GM21367 (cell line): ENCODE results near the gene DPYD.

Experiments
- ATAC-seq: cut with Tn5 transposase; IDR thresholded peaks from one replicate; pipeline ENCODE4 v1.9.1; 2021; ENCODE audit not compliant: unreplicated experiment

DPYD gene

DNA sequence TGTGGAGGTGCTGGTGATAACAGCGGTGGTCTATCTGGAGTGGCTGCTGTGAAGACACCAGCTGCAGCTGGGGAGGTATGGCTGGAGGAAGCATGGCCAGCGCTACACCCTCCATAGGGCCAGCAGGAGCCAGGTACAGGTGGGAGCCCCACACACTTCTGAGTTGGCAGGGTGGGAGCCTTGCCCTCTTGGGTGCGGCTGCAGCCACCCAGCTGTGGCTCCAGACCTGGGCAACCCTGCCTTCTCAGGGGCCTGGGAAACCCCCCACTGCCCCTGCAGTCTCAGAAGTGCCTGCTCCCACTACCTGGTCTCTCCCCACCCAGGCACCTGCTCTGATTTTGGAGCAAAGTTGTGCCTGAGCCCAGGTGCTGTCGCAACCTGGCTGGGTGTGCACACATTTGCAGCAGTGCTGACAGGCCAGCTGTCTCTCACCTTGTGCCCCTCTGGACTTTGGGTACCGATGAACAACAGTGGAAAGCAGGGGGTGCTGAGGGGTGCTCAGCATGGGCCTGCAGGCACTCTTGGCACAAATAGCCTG, 76.2 kb downstream of the DPYD start:
- no peak for ATAC-seq

DNA sequence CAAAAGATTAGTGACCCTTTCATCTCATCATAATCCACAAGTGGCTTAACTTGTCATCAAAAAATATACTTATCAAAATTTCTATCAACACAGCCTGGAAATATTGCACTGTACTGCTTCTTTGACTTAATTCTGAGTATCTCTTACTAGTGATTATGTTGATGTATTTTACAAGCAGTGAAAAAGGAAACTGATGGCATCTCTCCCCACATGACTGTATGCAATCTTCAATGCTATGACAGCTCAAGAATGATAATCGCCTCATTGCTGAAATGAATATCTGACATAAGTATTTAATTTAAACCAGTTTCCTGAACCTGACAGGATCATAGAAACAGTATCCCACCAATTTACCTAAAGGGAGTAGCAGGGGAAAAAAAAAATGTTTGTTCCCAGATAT, 79.5 kb downstream of the DPYD start:
- ATAC-seq, result no peak

DNA sequence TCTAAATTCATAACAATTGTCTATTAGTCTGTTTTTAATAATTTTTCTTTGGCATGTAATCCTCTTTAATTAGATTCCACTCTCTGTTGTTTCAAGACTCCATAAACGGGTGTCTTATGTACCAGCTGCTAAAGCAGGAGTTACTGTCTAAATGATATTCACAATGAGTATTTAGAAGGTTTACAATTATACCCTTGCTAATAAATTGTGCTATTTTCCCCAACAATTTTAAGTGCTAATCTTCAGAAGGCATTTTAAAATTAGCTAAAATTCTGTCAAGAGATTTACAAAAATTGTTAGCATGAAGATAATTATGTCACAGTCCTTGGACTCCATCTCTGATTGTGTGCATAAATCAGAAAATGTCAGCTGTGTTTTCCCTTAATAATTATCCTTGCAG, 83.7 kb downstream of the DPYD start:
- no peak for ATAC-seq

DNA sequence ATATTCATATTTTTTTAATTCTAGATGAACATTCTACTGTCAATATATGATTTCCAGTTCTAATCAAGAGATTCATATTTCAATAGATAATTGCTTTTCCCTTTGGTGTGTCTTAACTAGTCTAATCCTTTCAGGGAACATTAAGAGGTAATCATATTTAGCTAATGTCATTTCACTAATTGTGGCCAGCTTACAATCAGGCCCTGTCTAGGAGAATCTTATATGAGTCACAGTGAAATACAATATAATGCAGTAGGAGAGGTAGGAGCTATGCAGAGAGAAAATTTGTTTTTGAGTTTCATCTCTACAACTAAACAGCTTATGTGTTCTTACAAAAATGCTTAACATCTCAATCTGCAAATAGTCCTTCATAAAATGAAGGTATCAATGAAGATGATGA, 85.9 kb downstream of the DPYD start:
- ATAC-seq, result no peak

DNA sequence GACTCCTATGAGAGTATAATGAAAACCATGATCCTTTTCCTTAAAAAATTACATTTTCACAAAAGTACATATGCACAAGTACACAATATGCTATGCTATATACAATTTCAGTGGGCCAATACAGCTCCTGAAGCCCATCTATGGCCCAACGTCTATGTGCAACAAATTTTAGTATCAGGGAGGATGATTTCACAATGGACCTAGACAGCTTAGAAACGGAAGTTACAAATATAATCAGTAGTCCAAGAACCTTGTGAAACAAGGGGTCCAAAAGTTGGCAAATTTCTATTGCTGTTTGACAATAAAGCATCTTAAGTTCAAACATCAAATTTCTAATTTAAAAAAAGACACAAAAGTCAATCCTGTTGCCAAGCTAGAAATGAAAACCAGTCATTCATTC, 87.0 kb downstream of the DPYD start:
- ATAC-seq, result no peak

DNA sequence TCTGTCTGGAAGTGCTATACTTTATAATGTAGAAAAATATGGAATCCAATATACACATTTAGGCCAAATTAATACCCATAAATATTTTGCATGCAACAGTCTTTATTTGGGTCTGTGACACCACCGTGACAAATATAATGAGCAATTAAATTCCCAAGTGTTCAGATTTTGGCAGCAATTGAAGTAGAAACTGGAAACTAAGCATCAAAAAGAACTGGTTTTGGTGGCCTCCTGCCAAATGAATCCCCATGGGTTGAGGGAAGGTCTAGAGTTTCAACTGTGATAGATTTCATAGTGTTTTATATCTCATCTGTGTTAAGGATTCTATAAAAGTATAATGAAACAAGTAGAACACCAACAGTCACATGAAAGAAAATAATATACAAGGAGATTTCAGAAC, 88.4 kb downstream of the DPYD start:
- no peak for ATAC-seq

DNA sequence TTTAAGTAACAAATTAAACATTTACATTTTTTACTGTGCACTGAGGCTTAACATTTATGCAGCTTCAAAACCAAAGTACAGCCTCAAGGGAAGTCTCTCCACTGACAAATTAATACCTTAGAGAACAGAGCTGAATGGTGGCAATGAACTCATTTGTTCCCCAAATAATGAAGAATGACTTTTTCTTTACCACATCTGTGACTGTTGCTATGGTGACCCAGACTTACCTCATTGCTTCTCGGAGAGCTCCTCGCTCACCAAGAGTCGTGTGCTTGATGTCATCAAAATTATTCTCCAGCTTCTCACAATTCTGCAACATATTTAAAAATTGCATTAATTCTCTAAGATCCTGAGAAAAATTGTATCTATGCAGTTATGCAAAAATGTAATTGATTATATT, 92.9 kb downstream of the DPYD start:
- ATAC-seq, result peak; percentile 67

DNA sequence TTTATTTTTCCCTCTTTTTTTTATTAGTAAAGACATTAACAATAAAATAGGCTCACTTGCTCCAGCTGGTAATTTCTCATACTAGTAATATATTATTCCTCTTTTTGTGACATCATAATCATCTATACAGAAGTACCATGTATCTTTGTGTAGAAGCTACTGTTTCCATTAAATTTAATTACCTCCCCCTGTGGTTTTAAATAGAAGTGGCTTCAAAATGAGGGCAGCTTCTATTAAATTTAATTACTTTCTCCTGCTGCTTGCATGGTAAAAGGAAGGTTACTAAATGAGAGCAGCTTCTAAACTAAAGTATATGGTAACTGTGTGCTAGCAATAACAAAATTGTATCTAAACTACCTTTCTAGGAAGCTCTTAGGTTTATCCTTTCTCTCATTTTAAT, 94.0 kb downstream of the DPYD start:
- ATAC-seq, result no peak

DNA sequence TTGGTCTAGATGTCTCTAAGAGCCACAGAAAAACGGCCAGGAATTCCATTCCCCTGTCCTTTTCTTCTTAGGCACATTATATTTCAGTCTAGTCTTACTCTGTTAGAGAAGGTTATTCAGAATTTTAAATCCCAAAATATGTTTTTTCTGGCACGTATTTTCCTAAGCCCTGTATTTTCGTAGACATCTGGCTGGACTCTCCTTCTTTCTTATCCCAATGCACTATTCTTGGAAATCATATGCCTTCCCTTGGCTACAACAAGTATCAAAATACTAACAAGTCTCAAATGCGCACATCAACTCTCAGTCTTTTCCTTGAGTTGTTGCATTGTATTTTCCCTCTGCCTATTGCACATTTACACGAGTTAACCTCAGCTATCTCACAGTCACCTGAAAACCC, 96.2 kb downstream of the DPYD start:
- ATAC-seq, result no peak

DNA sequence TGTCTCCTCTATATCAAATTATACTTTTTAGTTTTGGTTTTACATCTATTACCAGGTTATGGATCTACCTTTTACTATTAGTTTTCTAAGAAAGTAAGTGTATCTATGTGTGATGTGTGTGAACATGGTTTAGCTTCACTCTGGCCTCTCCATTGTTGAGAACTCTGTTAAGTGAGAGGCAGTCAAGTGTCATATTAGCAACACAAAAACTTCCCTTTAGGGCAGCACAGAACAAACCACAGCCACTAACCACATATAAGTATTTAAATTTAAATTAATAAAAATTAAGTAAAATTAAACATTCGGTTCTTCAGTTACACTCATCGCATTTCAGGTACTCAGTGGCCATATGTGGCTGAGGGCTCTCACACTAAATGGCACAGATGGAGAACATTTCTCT, 96.6 kb downstream of the DPYD start:
- no peak for ATAC-seq

DNA sequence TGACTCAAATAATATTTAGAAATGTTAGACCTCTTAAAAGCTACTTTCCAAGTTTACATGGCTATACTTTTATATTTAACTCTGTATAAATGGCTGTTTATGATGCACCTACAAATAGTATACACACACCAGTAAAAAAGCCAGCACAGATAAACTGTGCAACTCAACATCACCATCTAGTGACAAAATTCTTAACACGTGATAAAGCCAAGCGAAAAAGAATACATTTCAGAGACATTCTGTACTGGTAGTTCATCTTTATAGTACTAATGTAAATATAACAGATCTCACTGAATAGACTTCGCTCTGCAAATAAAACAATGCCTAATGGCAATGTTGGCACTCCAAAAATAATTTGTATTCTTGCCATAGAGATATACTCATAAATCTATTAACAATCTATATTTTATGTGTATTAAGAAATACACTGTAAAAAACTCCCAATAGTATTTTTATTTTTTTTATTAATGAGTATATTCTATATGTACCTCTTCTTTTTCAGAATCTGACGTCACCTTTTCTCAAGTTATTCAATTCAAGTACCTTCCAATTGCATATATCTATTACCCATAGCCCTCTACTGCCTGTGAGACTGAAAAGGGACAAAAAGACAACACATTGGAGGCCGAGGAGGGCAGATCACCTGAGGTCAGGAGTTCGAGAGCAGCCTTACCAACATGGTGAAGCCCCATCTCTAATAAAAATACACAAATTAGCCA, 100.2 kb downstream of the DPYD start:
- peak; percentile 68 for ATAC-seq

DNA sequence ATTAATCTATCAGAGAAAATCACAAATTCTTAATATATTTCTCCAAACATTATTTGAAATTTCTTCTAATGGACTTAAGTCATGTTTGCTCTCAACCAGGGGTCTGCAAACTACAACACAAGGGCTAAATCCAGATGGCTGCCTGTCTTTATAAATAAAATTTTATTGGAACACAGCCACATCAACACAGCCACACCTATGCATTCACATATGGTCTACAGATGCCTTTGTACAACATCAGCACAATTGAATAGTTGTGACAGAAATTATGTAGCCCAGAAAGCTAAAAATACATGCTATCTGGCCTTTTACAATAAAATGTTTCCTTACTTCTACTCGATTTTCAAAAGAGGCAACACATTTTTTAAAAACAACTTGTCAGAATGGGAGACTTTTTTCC, 103.9 kb downstream of the DPYD start:
- ATAC-seq, result no peak

DNA sequence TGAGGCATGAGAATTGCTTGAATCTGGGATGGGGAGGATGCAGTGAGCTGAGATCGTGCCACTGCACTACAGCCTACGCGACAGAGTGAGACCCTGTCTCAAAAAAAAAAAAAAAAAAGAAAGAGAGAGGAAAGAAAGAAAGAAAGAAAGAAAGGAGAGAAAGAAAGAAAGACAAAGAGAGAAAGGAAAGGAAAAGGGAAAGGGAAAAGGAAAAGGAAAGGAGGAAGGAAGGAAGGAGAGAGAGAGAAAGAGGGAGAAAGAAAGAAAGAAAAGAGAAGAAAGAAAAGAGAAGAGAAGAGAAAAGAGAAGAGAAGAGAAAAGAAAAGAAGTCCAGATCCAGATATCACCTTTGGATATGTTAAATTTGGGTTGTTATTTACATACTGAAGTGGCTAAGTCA, 106.0 kb downstream of the DPYD start:
- ATAC-seq, result no peak

DNA sequence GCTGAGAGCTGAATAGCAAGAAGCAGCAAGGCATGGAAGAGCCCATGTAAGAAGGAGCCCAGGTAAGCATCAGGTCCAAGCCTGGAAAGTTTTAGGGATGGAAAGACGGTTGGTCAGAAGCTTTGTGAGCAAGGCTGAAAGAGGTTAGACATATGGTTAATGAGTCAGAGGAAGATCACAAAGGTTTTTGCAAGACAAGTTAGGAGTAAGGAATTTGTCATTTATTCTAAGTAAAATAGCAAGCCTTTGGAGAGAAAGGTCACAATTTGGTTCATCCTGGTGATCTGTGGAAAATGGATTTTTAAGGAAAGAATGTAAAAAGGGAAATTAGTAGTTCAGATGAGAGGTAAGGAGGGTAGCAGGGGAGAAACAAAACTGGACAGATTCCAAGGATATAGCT, 106.7 kb downstream of the DPYD start:
- no peak for ATAC-seq

DNA sequence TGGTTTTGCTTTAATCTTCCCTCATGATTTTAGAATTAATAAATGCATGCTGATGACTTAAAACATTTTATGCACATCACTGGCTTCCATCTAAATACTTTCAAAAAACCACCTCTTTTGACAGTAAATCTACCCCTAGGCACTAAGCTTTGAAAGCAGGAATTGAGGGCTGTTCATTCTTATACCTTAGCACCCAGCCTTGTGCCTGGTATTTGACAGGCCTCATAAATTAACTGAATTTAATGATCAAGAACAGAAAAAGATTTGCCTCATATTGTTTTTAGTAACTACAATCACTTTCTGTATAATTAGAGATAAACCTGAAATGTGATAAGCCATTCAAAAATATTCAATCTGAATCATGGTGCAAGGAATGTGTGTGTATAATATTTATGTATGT, 108.8 kb downstream of the DPYD start:
- no peak for ATAC-seq

DNA sequence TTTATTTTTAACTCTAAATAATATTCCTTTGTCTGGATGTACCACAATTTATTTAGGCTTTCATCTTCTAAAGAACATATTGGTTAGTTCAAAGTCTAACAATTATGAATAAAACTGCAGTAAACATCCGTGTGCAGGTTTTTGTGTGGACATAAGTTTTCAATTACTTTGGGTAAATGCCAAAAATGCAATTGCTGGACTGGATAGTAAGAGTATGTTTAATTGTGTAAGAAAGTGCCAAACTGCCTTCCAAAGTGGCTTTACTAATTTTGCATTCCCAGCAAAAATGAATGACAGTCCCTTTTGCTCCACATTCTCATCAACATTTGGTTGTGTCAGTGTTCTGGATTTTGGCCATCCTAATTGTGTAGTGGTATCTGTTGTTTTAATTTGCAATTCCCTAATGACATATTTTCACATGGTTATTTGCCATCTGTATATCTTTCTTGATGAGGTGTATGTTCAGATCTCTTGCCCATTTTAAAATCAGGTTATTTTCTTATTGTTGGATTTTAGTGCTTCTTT, 113.8 kb downstream of the DPYD start:
- ATAC-seq, result no peak

DNA sequence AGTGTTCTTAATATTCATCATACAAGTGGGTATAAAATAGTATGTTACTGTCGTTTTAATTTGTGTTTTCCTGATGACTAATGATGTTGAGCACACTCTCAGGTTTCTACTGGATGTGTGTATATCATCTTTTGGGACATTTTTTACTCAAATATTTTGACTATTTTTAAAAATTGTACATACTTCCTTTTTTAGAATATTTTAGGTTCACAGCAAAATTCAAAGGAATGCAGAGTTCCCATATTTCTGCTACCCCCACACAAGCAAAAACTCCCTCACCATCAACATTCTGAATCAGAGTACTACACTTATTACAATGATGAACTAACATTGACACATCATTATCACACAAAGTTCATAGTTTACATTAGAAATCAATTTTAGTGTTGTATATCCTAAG, 114.5 kb downstream of the DPYD start:
- ATAC-seq, result no peak

DNA sequence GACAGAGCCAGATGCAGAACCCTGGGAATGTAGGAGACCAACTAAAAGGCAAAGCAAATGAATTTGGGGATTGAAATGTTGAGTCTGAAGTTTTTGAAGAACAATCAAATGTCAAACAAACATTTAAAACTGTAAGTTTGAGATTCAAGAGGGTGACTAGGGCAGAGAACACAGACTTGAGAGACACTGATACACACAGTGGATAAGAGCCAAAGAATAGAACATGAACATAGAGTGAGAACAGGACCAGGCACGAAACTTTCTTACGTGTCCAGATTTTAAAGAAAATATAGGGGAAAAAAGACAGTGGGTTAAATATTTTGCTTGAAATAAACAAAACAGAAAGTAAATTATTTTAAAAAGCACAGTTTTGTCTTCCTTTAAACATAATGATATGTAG, 115.7 kb downstream of the DPYD start:
- no peak for ATAC-seq

DNA sequence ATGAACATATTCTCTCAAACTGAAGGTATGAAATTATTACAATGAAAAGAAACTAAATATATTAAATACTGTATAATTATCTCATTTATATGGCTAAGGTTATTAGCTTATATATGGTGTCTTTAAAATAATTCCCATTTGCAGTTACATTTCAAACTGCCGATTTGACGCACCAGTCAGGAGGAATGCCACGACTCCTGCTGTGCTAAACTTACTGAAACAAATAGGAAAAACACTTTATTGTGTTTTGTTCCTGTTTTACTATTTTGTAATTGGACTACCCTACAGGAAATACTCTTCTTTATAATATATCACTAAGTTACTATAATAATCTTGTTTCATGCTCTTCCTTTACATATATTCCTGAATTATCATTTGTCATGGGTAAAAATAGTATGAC, 117.8 kb downstream of the DPYD start:
- no peak for ATAC-seq

DNA sequence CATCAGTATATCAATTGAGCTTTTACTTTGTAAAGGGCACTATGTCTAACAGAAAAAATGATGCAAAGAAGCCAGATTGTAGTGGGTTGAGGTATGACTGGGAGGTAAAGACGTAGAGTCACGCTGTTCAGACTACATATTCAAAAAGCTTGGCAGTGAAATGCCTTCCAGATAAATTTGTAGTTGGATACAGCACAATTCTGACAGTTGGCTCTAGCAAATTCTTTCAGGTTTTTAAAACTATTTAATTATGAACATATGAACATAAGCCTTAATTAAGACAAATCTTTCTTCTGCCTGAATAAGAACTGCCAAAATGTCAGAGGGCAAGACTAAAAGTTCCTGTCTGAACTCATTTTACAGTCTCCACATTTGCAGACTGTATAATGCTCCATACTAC, 118.8 kb downstream of the DPYD start:
- no peak for ATAC-seq

DNA sequence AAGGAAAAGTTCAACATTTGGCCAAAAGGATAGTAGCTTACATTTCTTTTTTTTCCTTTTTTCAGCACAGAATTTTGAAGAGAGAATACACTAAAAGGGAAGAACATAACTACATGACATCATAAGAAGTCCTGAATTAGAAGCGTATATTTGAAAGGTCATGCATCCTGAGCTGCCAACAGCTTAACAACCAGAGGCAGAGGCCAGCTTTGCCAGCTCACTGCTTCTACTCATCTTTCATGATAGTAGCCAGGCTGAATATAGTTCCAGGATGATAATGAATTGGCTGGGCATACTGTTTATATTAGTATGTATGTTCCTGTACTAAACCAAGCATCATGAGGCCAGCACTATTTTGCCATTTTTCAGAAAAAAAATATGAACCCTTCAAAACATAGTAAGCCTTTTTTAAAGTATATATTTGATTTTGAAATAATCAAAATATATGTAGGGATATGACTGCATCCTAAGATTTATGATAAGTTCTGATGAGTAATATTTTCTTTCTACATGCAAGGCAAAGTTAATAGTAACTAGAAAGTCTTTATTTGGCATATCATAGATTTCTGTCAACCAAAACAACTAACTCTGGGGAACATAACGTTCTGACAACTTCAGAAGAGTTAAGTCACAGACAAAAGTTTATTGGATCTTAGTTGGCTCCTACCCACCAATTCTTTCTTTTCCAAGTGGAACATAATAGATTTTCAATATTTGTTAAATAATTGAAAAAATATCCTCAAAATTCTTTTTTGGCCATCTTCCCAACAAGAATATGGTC, 123.2 kb downstream of the DPYD start:
- ATAC-seq, result no peak

DNA sequence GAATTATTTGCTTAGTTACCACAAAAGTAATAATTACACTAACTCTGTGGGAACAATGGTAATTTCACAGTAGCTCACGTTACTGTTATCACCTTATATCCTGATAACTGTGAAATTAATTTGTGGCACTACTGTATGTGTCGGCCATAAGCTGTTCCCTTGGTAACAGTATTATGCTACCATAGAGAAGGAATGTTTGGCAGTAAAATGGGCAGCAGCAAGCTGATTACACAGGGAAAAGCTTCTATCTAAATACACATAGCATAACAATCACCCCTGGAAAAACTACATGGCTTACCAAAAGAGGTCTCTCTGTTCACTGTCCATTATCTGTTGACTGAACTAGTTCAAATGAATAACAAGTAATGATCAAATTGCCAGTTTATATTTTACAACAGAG, 124.1 kb downstream of the DPYD start:
- no peak for ATAC-seq
